H1 (cell line): Measurements from ENCODE around the gene LCA5. TPM values are rescaled to one million over a fixed set of nuclear protein-coding genes. Genes with fewer than 3 reads are reported as not detected.

ENCODE experiments used
- ATF2 ChIP-seq: IDR thresholded peaks from 2 replicates; pipeline ENCODE4 v1.6.1; 2012; ENCODE audit warnings: low read length, inconsistent platforms
- CHD7 ChIP-seq: fragments of 300-600 bp; sonication (generic); IDR thresholded peaks from 2 replicates; pipeline ENCODE4 v1.7.1; 2012; ENCODE audit warnings: low read length, moderate library complexity, mild to moderate bottlenecking, inconsistent platforms; ENCODE audit not compliant: insufficient replicate concordance
- HDAC6 ChIP-seq: IDR thresholded peaks from one replicate; pipeline ENCODE4 v1.7.1; 2012; ENCODE audit warnings: low read depth, mild to moderate bottlenecking, inconsistent platforms, low read length, moderate library complexity
- POLR2A ChIP-seq, 2 experiments: IDR thresholded peaks; 1 replicate in 1 of 2; 2 replicates in 1 of 2; pipeline ENCODE4 v1.6.1; 2011; ENCODE audit warnings: low read depth in 2 of 2, low read length in 2 of 2, mild to moderate bottlenecking in 2 of 2; ENCODE audit errors: control extremely low read depth in 1 of 2
- RBBP5 ChIP-seq: IDR thresholded peaks from 2 replicates; pipeline ENCODE4 v1.7.1; 2012; ENCODE audit warnings: low read depth, mild to moderate bottlenecking, inconsistent platforms, low read length, moderate library complexity, borderline replicate concordance
- SIN3A ChIP-seq, 2 experiments: IDR thresholded peaks in 1 of 2; conservative IDR thresholded peaks in 1 of 2; 2 replicates each; pipeline ENCODE4 v1.6.1; 2011 to 2012; ENCODE audit warnings: low read length in 2 of 2, improper control_type of control experiment in 1 of 2, low read depth in 1 of 2, mild to moderate bottlenecking in 1 of 2
- polyA plus RNA-seq, 7 experiments: library from polyadenylated mRNA; depleted of rRNA in 3 of 7; stranded (reverse) in 5 of 7; unstranded in 2 of 7; fragments of >200 nt in 5 of 7; fragments of 200-250 nt in 2 of 7; gene quantifications; 1 replicate in 5 of 7; 2 replicates in 1 of 7; 4 replicates in 1 of 7; pipeline versions ENCODE4 v1.2.1 to v1.2.3, GENCODE V29; 2011 to 2013; ENCODE audit warnings: missing spikeins in 2 of 7, mixed read lengths in 2 of 7
- total RNA-seq: library from RNA; stranded (reverse); fragmentation: NEBNext Ultra II Directional; extraction: Animal tissue kit (Norgen Biotek cat#: 25700); gene quantifications from 2 replicates; pipeline ENCODE4 v1.2.1, GENCODE V29; 2021

The LCA5 gene
- total and polyA plus RNA-seq, 2 of the 8 experiments (the other 6 are each of a cell fraction or from before 2014, with no cell fraction given) = 0.44 to 3.6 TPM

GRCh38 chr6:79570129-79571029, 33.1 kb upstream of the LCA5 start (continued):
- TF ChIP-seq ATF2 (no peak), SIN3A (conservative IDR thresholded peaks at IDR 0.05 in 1 of 2, IDR thresholded peaks at IDR 0.05 in 1 of 2; ENCODE audit: low read depth in 1 of 2, low read length in 2 of 2) (no peak), RBBP5 (peak; percentile 63; the same call in 1 of the 2 replicates), CHD7 (peak; percentile 48), HDAC6 (no peak), POLR2A (IDR thresholded peaks at IDR 0.05; ENCODE audit: control extremely low read depth in 1 of 2, low read depth in 2 of 2, low read length in 2 of 2) (peak in 1 of 2 experiments; percentile 27; a peak in 1 of 3 replicates)
